ENCODE measurements around the gene PACRG.

- TF ChIP-seq CTCF (IDR thresholded peaks at IDR 0.05) = no peak
- no peak for TF ChIP-seq EP300 (IDR thresholded peaks at IDR 0.05)
- TF ChIP-seq POLR2A (IDR thresholded peaks at IDR 0.05) = no peak
Measured at GRCh38 chr6:163328411-163328810, 600.6 kb downstream of the PACRG start.
